H1 (cell line): ENCODE measurements around the gene SPTSSA. TPM values are rescaled to one million over a fixed set of nuclear protein-coding genes. Genes with fewer than 3 reads are reported as not detected.

Experiments
- CTCF ChIA-PET: fragments of 300-600 bp; sonication (Branson Sonifier 250); formaldehyde crosslinking; loops from one replicate; lab custom pipeline; 2021; ENCODE audit not compliant: partially characterized antibody; lab: Charles Lee
- POLR2A ChIA-PET: fragments of 300-600 bp; sonication (Branson Sonifier 250); formaldehyde crosslinking; loops from one replicate; lab custom pipeline; 2021; ENCODE audit warnings: inconsistent platforms; ENCODE audit not compliant: partially characterized antibody; lab: Charles Lee
- DNase-seq, 2 experiments: peaks; one replicate each; pipeline versions ENCODE4 v3.0.0 to v3.0.0-alpha.2; 2010 to 2022; ENCODE audit warnings: low spot score in 2 of 2, low read depth in 1 of 2, mixed read lengths in 1 of 2
- FAIRE-seq: peaks from 2 replicates; lab custom pipeline; 2011; peaks lifted over from hg19 to GRCh38; lab: Jason Lieb, UNC
- H2AFZ ChIP-seq: 2 replicates; pipeline ENCODE4 v1.8.1; 2012; ENCODE audit warnings: low read length, inconsistent platforms
- H2AK5ac ChIP-seq: 2 replicates; pipeline ENCODE4 v1.6.1; 2013; ENCODE audit warnings: low read depth, low read length
- H2BK120ac ChIP-seq: replicated peaks from 2 replicates; pipeline ENCODE3; 2013; ENCODE audit warnings: low read depth, low read length, inconsistent platforms
- H2BK12ac ChIP-seq: 2 replicates; pipeline ENCODE4 v1.6.1; 2013; ENCODE audit warnings: low read depth, low read length
- H2BK15ac ChIP-seq: 2 replicates; pipeline ENCODE4 v1.6.1; 2013; ENCODE audit warnings: low read length
- H2BK20ac ChIP-seq: 2 replicates; pipeline ENCODE4 v1.6.1; 2013; ENCODE audit warnings: low read length
- H2BK5ac ChIP-seq: 2 replicates; pipeline ENCODE4 v1.6.1; 2013; ENCODE audit warnings: low read depth, low read length
- H3K14ac ChIP-seq: 2 replicates; pipeline ENCODE4 v1.6.1; 2013; ENCODE audit warnings: inconsistent platforms; ENCODE audit not compliant: insufficient read length
- H3K18ac ChIP-seq: 2 replicates; pipeline ENCODE4 v1.6.1; 2013; ENCODE audit warnings: low read length; ENCODE audit errors: extremely low read depth
- H3K23ac ChIP-seq: 2 replicates; pipeline ENCODE4 v1.6.1; 2013; ENCODE audit warnings: inconsistent platforms; ENCODE audit not compliant: insufficient read length
- H3K23me2 ChIP-seq: 2 replicates; pipeline ENCODE4 v1.6.1; 2013; ENCODE audit warnings: low read depth, low read length
- H3K27ac ChIP-seq: 2 replicates; pipeline ENCODE4 v1.6.1; 2011; ENCODE audit warnings: low read depth, low read length, inconsistent platforms
- H3K27me3 ChIP-seq, 4 experiments: replicated peaks in 1 of 4; 1 replicate in 1 of 4; 2 replicates in 3 of 4; pipeline versions ENCODE4 v1.6.1 to v1.8.1; 2011 to 2013; ENCODE audit warnings: low read length in 3 of 4, mild to moderate bottlenecking in 3 of 4, inconsistent platforms in 2 of 4, mixed read lengths in 2 of 4, moderate library complexity in 1 of 4; ENCODE audit not compliant: control insufficient read depth in 3 of 4, insufficient read depth in 3 of 4; ENCODE audit errors: extremely low read depth in 1 of 4
- H3K36me3 ChIP-seq, 4 experiments: 2 replicates each; pipeline versions ENCODE4 v1.6.1 to v1.8.1; 2011 to 2013; ENCODE audit warnings: mild to moderate bottlenecking in 4 of 4, low read length in 3 of 4, moderate library complexity in 2 of 4, control low read depth in 1 of 4, inconsistent platforms in 1 of 4; ENCODE audit not compliant: insufficient read depth in 4 of 4, control insufficient read depth in 2 of 4
- H3K4ac ChIP-seq: replicated peaks from 2 replicates; pipeline ENCODE3; 2013; ENCODE audit warnings: low read length, low read depth, mixed read lengths, inconsistent platforms; ENCODE audit not compliant: insufficient read length
- H3K4me1 ChIP-seq, 4 experiments: replicated peaks in 1 of 4; 1 replicate in 1 of 4; 2 replicates in 3 of 4; pipeline versions ENCODE4 v1.6.1 to v1.8.1; 2011 to 2013; ENCODE audit warnings: low read length in 3 of 4, inconsistent platforms in 2 of 4, mixed read lengths in 1 of 4; ENCODE audit not compliant: insufficient read depth in 4 of 4, control insufficient read depth in 3 of 4
- H3K4me2 ChIP-seq, 2 experiments: 2 replicates each; pipeline versions ENCODE4 v1.6.1 to v1.8.1; 2011 to 2013; ENCODE audit warnings: low read depth in 2 of 2, low read length in 2 of 2, control low read depth in 1 of 2, inconsistent platforms in 1 of 2, mild to moderate bottlenecking in 1 of 2; ENCODE audit not compliant: insufficient read depth in 1 of 2
- H3K4me3 ChIP-seq, 4 experiments: fragments of 200-600, 300-600 bp in 1 of 4; sonication (generic), shearing (Covaris generic), sonication (Bioruptor Twin) in 1 of 4; 2 replicates each; pipeline versions ENCODE4 v1.5.1 to v1.8.1; 2011 to 2016; ENCODE audit warnings: low read length in 4 of 4, low read depth in 3 of 4, control low read depth in 2 of 4, inconsistent platforms in 2 of 4, mild to moderate bottlenecking in 2 of 4, mixed read lengths in 1 of 4, moderate library complexity in 1 of 4; ENCODE audit not compliant: insufficient read depth in 2 of 4; ENCODE audit errors: extremely low read depth in 1 of 4
- H3K56ac ChIP-seq: replicated peaks from 2 replicates; pipeline ENCODE3; 2013; ENCODE audit warnings: low read depth, mild to moderate bottlenecking, mixed read lengths, low read length, inconsistent platforms; ENCODE audit not compliant: insufficient read length
- H3K79me1 ChIP-seq: 2 replicates; pipeline ENCODE4 v1.6.1; 2013; ENCODE audit warnings: low read depth, low read length, control low read depth
- H3K79me2 ChIP-seq, 2 experiments: 2 replicates each; pipeline versions ENCODE4 v1.6.1 to v1.8.1; 2012 to 2013; ENCODE audit warnings: low read length in 2 of 2, mild to moderate bottlenecking in 2 of 2, inconsistent platforms in 1 of 2; ENCODE audit not compliant: insufficient read depth in 2 of 2, control insufficient read depth in 1 of 2
- H3K9ac ChIP-seq, 4 experiments: replicated peaks in 1 of 4; 1 replicate in 1 of 4; 2 replicates in 3 of 4; pipeline versions ENCODE4 v1.6.1 to v1.8.1; 2011 to 2013; ENCODE audit warnings: low read depth in 3 of 4, low read length in 3 of 4, control low read depth in 2 of 4, mild to moderate bottlenecking in 2 of 4, moderate library complexity in 2 of 4, inconsistent platforms in 1 of 4; ENCODE audit errors: extremely low read depth in 1 of 4
- H3K9me3 ChIP-seq, 2 experiments: 2 replicates each; pipeline versions ENCODE4 v1.6.1 to v1.8.1; 2012 to 2013; ENCODE audit warnings: mild to moderate bottlenecking in 2 of 2, moderate library complexity in 2 of 2, control low read depth in 1 of 2, inconsistent platforms in 1 of 2, low read depth in 1 of 2, low read length in 1 of 2, mixed read lengths in 1 of 2; ENCODE audit not compliant: insufficient read depth in 2 of 2
- H4K20me1 ChIP-seq, 2 experiments: replicated peaks in 1 of 2; 2 replicates each; pipeline versions ENCODE3 to v1.8.1; 2011 to 2013; ENCODE audit warnings: inconsistent platforms in 2 of 2, low read length in 2 of 2, mild to moderate bottlenecking in 1 of 2; ENCODE audit not compliant: insufficient read depth in 2 of 2, control insufficient read depth in 1 of 2
- H4K5ac ChIP-seq: 2 replicates; pipeline ENCODE4 v1.6.1; 2013; ENCODE audit warnings: low read length, low read depth, mixed read lengths, inconsistent platforms; ENCODE audit not compliant: insufficient read length
- H4K8ac ChIP-seq: 2 replicates; pipeline ENCODE4 v1.8.0; 2013; ENCODE audit warnings: mild to moderate bottlenecking, moderate library complexity, low read length, inconsistent platforms; ENCODE audit not compliant: insufficient read depth; ENCODE audit errors: extremely low read depth
- H4K91ac ChIP-seq: replicated peaks from 2 replicates; pipeline ENCODE3; 2013; ENCODE audit warnings: low read length, mixed read lengths, inconsistent platforms; ENCODE audit not compliant: insufficient read length
- BACH1 ChIP-seq: IDR thresholded peaks from 2 replicates; pipeline ENCODE4 v1.6.1; 2012; ENCODE audit warnings: low read length, improper control_type of control experiment
- CEBPB ChIP-seq: IDR thresholded peaks from 2 replicates; pipeline ENCODE4 v1.6.1; 2012; ENCODE audit warnings: low read depth, low read length
- CHD1 ChIP-seq: IDR thresholded peaks from 2 replicates; pipeline ENCODE4 v1.6.1; 2012; ENCODE audit warnings: low read depth, low read length, improper control_type of control experiment
- CHD2 ChIP-seq: IDR thresholded peaks from 2 replicates; pipeline ENCODE4 v1.6.1; 2012; ENCODE audit warnings: low read length, improper control_type of control experiment
- KDM5A ChIP-seq: fragments of 200-600 bp; IDR thresholded peaks from 2 replicates; pipeline ENCODE4 v1.7.1; 2012; ENCODE audit warnings: mild to moderate bottlenecking, low read length, inconsistent platforms, mixed read lengths
- WGBS, 2 experiments: shearing (Covaris generic) in 1 of 2; methylation state at CpG; one replicate each; pipeline versions ENCODE4 v1.1.6 to v1.1.7; 2013 to 2015; ENCODE audit warnings: low lambda C conversion rate in 2 of 2, mixed read lengths in 2 of 2, inconsistent platforms in 1 of 2, low coverage in 1 of 2, missing lambda C conversion rate in 1 of 2; ENCODE audit not compliant: insufficient replicate concordance in 2 of 2, insufficient coverage in 1 of 2, insufficient read length in 1 of 2; ENCODE audit errors: extremely low coverage in 1 of 2, missing lambda C conversion rate in 1 of 2; 5-methylcytosine and 5-hydroxymethylcytosine counted together
- polyA plus RNA-seq, 7 experiments: library from polyadenylated mRNA; depleted of rRNA in 3 of 7; stranded (reverse) in 5 of 7; unstranded in 2 of 7; fragments of >200 nt in 5 of 7; fragments of 200-250 nt in 2 of 7; gene quantifications; 1 replicate in 5 of 7; 2 replicates in 1 of 7; 4 replicates in 1 of 7; pipeline versions ENCODE4 v1.2.1 to v1.2.3, GENCODE V29; 2011 to 2013; ENCODE audit warnings: missing spikeins in 2 of 7, mixed read lengths in 2 of 7
- total RNA-seq: library from RNA; stranded (reverse); fragmentation: NEBNext Ultra II Directional; extraction: Animal tissue kit (Norgen Biotek cat#: 25700); gene quantifications from 2 replicates; pipeline ENCODE4 v1.2.1, GENCODE V29; 2021
- TF ChIP-seq, protein P1 (sequence below): IDR thresholded peaks from 2 replicates; pipeline ENCODE4 v1.6.1; 2012; ENCODE audit warnings: low read length, inconsistent platforms

SPTSSA gene
- total and polyA plus RNA-seq, 2 of the 8 experiments (the other 6 are each of a cell fraction or from before 2014, with no cell fraction given) = 24.9 to 28.5 TPM

DNA sequence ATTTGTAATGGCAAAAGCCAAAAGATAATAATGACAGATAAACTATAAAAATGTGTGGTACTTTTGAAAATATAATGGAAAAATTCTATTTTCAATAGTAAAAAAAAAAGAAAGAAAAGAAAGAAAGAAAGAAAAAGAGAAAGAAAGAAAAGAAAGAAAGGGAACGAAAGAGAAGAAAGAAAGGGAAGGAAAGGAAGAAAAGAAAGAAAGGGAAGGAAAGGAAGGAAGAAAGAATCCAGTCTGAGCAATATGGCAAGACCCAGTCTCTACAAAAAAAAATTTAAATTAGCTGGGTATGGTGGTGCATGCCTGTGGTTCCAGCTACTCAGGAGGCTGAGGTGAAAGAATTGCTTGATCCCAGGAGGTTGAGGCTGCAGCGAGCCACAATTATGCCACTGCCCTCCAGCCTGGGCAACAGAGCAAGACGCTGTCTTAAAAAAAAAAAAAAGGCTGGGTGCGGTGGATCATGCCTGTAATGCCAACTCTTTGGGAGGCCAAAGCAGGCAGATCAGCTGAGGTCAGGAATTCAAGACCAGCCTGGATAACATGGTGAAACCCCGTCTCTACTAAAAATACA, 39.1 kb upstream of the SPTSSA start:
- Histone ChIP-seq H2BK5ac (no peak overlapping the region), H3K27me3 (no peaks in the 10 kb centered on the region), H2AK5ac (no peak overlapping the region), H4K5ac (no peak overlapping the region), H2BK120ac (no peak overlapping the region), H2BK20ac (no peak overlapping the region), H4K20me1 (no peaks in the 10 kb centered on the region), H3K4ac (no peak overlapping the region), H3K23me2 (peaks cover 2% of the 10 kb centered on the region; the same call in 1 of the 2 replicates), H3K79me1 (no peaks in the 10 kb centered on the region), H2BK15ac (no peak overlapping the region), H2BK12ac (no peak overlapping the region), H4K8ac (no peak overlapping the region), H3K4me3 (no peak overlapping the region), H4K91ac (no peak overlapping the region), H3K18ac (no peak overlapping the region), H3K9ac (no peak overlapping the region), H3K56ac (no peak overlapping the region), H3K79me2 (no peaks in the 10 kb centered on the region), H3K36me3 (no peaks in the 10 kb centered on the region), H3K9me3 (no peaks in the 10 kb centered on the region), H3K14ac (no peak overlapping the region), H3K4me2 (no peak overlapping the region), H3K27ac (no peak overlapping the region), H3K23ac (no peak overlapping the region), H2AFZ (no peak overlapping the region), H3K4me1 (peaks cover 3 to 6% (median 5%) of the 10 kb centered on the region in 4 experiments; a peak in 5 of 7 replicates)
- no peak for FAIRE-seq
- no peak for DNase-seq
- ChIA-PET POLR2A (no interaction called here), CTCF (interaction anchor here (0.6 kb wide), 1 partner anchor 37 kb away, joined by 3 read pairs; no protein-coding TSS in a partner anchor)
- WGBS, 2 experiments = 85% methylated on average over 5 of the region's 5 CpGs; no CpG with 5 or more reads in 1 of the 2 experiments
- no peak for TF ChIP-seq CHD1
- no peak for TF ChIP-seq BACH1
- TF ChIP-seq CEBPB = no peak
- no peak for TF ChIP-seq KDM5A
- TF ChIP-seq, protein P1, sequence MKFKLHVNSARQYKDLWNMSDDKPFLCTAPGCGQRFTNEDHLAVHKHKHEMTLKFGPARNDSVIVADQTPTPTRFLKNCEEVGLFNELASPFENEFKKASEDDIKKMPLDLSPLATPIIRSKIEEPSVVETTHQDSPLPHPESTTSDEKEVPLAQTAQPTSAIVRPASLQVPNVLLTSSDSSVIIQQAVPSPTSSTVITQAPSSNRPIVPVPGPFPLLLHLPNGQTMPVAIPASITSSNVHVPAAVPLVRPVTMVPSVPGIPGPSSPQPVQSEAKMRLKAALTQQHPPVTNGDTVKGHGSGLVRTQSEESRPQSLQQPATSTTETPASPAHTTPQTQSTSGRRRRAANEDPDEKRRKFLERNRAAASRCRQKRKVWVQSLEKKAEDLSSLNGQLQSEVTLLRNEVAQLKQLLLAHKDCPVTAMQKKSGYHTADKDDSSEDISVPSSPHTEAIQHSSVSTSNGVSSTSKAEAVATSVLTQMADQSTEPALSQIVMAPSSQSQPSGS = no peak
- TF ChIP-seq CHD2 = no peak
